8988T (cell line): ENCODE data around the gene BACH1.
A peak's percentile ranks its signal among the peaks of the same experiment; 100 is the strongest.
"Not testable (repeated sequence)": the region's sequence is repeated elsewhere in the genome, so short reads cannot be mapped to it uniquely, and the experiment has no call there.

ENCODE experiments used
- DNase-seq: peaks from one replicate; pipeline ENCODE4 v3.0.0; 2011

BACH1 gene

DNA sequence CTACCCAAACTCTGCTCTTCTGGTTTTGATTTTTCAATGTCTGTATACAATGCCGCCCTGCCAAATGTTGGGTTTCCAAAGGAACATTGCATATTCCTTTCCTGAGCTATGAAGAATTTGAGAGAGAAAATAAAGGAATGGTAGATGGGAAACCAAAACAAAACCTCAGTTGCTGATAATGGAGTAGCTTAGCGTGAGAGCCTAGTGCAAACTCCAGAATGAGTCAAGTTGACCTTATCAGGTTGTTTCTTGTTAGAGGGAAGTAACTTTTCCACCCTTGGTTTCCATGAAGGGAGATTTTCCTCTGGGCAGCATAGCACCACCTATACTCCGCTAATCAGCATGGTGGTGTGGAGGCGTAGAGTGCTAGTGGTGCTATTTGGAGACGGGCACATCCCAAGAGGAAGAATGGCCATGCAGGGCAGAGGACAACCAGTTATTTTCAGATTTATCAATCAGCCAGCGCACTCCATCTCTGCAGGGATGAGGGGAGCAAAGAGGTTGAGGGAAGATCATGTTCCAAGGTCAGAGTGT, 51.6 kb downstream of the BACH1 start:
- DNase-seq: no peak

DNA sequence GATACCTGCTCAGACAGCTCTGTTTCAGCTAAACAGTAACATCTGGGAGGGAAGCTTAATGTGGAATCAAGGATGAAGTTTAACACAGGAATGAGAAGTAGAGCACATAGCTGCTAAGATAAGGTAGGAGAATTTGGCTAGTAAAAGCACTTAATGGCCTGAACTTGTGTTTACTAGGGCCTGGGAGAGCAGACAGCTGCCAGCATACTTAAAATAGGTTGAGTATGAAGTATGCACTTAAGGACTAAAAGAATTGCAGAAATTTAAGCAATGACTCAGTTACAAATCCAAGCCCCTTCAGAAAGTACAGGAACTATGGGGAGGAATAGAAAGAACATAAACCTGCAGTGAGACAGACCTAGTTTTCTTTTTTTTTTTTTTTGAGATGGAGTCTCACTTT, 53.0 kb downstream of the BACH1 start:
- no peak for DNase-seq

- not testable (repeated sequence) for DNase-seq
Observed at GRCh38 chr21:29355043-29355710, 56.5 kb downstream of the BACH1 start.

DNA sequence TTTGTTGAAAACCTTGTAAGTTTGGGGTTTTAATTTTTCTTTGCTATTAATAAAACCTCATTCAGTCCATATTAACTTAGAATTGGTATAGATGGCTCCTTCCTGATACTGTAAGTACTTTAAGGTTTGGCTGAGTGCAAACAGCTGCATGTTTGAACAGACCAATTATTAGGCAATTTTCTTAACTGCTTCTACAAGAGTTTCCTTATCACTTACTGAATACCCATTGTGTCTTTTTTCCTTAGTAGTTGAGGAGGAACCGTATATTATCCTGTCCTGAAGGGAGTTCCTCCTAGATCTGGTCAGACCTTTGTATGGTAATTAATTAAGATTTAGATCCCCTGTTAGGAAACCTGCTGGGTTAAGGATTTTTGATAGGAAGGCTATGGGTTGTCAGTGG, 57.6 kb downstream of the BACH1 start:
- not testable (repeated sequence) for DNase-seq

GRCh38 chr21:29356810-29357209, 58.1 kb downstream of the BACH1 start:
- DNase-seq: not testable (repeated sequence)

DNA sequence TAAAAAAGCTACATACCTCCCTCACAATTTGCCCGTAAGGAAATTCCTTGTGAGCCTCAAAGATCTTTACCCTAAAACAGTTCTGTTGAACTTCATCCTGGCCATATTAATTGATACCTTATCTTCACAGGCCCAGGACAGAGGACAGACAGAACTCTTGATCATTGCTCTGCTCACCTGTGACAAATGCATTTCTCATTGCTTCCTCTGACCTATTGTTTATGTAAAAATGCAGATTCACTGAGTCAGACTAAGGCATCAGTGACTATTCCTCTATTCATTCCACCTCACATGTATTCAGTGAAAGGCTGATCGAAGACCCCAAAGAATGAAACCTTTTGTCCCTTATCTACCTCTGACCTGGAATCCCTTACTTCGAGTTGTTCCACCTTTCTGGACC, 61.0 kb downstream of the BACH1 start:
- no peak for DNase-seq

GRCh38 chr21:29360799-29361765, 62.4 kb downstream of the BACH1 start:
- no peak for DNase-seq

GRCh38 chr21:29362758-29363157, 64.0 kb downstream of the BACH1 start:
- no peak for DNase-seq

DNA sequence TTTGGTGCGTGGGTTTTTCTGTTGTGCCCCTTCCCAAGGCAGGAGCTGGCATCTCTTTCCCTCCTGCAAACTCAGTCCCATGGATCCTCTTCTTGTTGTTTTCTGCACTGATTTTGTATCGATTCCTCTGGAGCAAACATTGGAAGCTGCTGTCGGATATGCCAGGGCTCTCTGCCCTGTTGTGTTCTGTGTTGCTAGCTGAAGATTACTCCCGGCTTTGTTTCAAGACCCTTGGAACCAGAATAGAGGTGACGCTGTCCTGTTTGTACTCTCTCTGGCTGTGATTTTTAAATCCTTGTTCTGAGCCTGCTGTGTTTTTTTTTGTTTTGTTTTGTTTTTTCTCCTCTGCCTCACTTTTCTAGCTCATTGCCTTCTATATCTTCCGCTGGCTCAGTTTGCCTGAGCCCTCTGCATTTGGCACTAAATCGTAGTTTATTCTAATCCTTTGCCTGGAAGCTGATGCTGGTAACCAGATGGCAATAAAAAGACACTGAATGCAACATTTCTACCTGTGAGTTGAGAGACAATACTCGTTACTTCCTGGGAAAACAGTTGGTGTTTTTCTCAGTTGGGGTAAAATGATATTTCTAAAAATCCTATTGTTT, 67.0 kb downstream of the BACH1 start:
- no peak for DNase-seq

GRCh38 chr21:29366532-29366931, 67.8 kb downstream of the BACH1 start:
- DNase-seq: no peak

GRCh38 chr21:29367335-29367734, 68.6 kb downstream of the BACH1 start:
- no peak for DNase-seq

DNA sequence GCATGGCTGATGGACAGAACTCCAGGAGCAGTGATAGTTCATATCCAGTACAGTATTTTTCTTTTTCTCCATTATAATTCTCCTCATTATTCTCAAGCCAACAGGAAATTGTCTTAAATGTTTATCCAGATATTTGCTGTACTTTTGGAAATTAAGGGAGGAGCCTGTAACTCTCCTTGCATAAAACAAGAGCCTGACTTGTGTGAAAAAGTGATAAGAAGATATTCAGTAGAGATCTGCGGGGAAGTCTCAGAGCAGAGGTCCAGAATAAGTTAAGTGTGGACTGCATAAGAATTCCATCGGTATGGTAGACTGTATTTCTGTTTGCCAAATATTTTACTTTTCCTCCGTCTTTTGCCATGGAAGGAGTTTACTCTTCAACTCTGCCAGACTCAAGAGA, 70.2 kb downstream of the BACH1 start:
- no peak for DNase-seq

DNA sequence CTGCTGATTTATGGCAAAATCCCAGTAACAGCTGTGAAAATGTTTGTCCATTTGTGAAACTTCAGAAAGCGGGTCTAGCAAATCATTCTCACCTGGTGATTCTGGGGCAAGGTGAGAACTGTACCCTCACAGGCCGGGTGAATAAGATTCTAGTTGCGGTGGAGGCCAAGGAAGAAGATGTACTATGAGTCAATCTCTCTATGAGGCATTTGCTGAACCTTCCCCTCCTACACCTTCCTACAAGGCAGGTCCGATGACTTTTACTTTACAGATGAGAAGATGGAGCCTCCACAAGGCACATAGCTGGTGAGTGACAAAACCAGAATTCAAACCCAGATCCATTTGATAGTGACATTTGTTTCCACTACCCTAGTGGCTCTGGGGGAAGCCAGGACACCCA, 72.7 kb downstream of the BACH1 start:
- no peak for DNase-seq

GRCh38 chr21:29372063-29372802, 73.5 kb downstream of the BACH1 start:
- DNase-seq: no peak

DNA sequence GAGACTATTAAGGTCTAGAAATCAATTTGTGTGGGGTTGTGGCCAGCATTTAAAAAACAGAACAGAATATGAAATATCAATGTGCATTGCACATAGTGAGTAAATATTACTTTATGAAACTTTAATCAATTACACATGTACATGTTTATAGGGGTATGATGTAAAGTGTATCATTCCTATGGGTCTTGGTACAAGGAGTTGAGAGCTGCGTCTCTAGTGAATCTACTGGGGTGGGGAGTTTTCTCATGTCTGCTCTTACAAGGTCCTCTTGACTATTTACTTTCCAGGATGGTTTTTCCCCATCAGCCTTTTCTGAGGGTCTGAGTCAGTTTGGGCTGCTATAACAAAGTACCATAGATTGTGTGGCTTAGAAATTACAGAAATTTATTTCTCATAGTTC, 75.8 kb downstream of the BACH1 start:
- DNase-seq: no peak

- peak; percentile 23 for DNase-seq
Observed at GRCh38 chr21:29376556-29376955, 77.8 kb downstream of the BACH1 start.

- no peak for DNase-seq
Observed at GRCh38 chr21:29377266-29377665, 78.5 kb downstream of the BACH1 start.

DNA sequence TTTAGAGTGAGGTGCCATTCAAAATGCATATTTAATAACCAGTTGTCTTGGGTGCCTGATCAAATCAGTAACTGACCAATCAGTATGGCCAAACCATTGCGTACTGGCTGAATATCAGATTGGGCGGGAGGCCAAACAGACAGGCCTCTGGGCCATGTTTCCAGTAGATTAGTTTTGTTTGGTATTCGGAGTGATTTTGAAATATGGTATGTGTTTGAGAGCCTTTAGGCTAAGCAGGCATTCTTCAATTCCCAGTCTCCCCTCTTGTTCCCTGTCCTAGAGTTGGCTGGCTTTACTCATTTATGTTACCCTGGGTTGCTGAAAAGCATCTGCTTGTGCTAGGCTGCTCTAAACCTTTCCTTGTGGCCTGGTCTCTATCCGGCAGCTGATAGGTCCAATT, 80.1 kb downstream of the BACH1 start:
- DNase-seq: no peak

- DNase-seq: no peak
Observed at GRCh38 chr21:29379517-29380054, 80.9 kb downstream of the BACH1 start.

DNA sequence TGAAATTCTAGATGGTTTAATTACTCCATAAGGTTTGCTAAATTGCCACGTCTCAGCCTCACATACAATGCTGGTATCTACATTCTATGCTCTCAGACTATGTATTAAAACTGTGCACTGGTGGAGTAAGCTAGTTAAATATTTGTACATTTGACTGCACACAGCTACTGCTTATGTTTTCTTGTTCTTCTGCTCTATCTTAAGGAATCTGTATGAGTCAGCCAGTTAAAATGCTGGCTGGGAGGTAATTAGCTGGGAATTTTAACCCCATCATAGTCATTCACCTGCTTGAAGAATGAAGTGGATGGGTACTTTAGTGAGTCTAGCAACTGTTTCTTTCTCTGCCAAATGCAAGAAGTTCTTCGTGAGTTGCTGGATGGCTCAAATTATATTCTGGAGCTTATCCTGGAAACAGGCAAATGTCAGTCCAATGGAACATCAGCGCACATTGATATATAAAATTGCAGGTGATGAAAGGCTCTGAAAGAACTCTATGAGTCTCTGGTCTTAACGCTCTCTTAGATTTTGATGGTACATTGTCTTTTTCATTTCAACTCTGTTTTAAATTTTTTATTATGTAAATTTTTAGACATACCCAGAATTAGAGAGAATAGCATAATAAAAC, 83.4 kb downstream of the BACH1 start:
- no peak for DNase-seq

GRCh38 chr21:29384683-29385359, 86.1 kb downstream of the BACH1 start:
- no peak for DNase-seq
